Measurements from ENCODE around the gene LRRC56. TPM values are rescaled to one million over a fixed set of nuclear protein-coding genes. Genes with fewer than 3 reads are reported as not detected.

Gene LRRC56
- total and polyA plus RNA-seq, 9 of the 15 experiments (the other 6 are each of a cell fraction or from before 2014, with no cell fraction given) = 0.03 to 4.5 (median 1.0) TPM; not detected in 1

DNA sequence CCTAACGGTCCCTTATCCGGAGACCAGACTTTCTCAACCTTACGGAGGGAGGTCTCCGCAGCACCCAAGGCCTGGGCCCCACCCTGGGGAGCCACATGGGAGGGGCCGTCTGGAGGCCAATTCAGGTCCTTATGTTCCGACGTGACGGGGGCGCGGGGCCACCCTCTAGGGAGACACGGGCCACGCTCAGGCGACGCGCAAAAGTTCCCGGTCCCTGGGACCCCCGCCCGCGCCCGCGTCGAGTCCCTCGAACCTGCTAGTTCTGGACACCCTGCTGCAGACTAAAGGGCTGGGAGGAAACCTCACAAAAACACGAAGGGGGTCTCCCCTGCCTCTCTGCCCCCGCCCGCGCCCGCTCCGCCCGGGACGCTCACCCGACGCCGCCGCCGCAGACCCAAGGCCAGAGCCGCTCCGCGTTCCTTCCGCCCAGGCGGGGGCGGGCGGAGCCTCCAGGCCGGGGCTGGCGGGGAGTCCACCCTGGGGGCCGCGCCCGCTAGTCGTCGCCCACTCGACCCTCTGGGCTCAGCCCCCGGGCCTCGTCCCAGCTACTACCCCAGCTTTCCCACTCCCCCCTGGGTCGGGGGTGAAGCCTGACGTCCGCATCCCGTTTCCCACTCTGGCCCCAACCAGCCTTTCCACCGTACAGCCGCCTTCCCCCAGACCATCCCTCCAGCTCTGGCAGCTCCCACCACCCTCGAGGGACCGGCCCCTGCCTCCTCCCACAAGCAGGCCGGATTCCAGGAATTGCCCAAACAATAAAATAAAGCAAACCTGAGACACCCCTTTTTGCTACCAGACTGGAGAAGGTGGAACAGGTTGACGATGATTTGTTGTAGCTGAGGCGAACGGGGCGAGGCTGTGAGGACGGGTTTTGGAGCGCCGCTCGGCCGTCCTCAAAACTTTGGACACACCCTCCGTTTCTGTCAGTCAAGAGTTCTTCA lies 33.0 kb upstream of the LRRC56 start (continued):
- TF ChIP-seq, protein P1, sequence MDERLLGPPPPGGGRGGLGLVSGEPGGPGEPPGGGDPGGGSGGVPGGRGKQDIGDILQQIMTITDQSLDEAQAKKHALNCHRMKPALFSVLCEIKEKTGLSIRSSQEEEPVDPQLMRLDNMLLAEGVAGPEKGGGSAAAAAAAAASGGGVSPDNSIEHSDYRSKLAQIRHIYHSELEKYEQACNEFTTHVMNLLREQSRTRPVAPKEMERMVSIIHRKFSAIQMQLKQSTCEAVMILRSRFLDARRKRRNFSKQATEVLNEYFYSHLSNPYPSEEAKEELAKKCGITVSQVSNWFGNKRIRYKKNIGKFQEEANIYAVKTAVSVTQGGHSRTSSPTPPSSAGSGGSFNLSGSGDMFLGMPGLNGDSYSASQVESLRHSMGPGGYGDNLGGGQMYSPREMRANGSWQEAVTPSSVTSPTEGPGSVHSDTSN (CRISPR knock-in tag; IDR thresholded peaks at IDR 0.05; ENCODE audit: low read depth) = no peak
- TF ChIP-seq, protein P1 (tag; conservative IDR thresholded peaks at IDR 0.05; ENCODE audit: low read depth) = peak; percentile 63; the same call in 1 of the 2 replicates
- TF ChIP-seq, protein P2, sequence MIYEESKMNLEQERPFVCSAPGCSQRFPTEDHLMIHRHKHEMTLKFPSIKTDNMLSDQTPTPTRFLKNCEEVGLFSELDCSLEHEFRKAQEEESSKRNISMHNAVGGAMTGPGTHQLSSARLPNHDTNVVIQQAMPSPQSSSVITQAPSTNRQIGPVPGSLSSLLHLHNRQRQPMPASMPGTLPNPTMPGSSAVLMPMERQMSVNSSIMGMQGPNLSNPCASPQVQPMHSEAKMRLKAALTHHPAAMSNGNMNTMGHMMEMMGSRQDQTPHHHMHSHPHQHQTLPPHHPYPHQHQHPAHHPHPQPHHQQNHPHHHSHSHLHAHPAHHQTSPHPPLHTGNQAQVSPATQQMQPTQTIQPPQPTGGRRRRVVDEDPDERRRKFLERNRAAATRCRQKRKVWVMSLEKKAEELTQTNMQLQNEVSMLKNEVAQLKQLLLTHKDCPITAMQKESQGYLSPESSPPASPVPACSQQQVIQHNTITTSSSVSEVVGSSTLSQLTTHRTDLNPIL (CRISPR knock-in tag; IDR thresholded peaks at IDR 0.05) = no peak
- TF ChIP-seq ATF7 (IDR thresholded peaks at IDR 0.05) = no peak
- TF ChIP-seq, protein P3, sequence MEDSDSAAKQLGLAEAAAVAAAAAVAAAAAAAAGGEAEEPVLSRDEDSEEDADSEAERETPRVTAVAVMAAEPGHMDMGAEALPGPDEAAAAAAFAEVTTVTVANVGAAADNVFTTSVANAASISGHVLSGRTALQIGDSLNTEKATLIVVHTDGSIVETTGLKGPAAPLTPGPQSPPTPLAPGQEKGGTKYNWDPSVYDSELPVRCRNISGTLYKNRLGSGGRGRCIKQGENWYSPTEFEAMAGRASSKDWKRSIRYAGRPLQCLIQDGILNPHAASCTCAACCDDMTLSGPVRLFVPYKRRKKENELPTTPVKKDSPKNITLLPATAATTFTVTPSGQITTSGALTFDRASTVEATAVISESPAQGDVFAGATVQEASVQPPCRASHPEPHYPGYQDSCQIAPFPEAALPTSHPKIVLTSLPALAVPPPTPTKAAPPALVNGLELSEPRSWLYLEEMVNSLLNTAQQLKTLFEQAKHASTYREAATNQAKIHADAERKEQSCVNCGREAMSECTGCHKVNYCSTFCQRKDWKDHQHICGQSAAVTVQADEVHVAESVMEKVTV (CRISPR knock-in tag; IDR thresholded peaks at IDR 0.05) = no peak
- peak; percentile 38; the same call in 1 of the 2 replicates for TF ChIP-seq POLR2H (tag; IDR thresholded peaks at IDR 0.05; ENCODE audit: low read depth)
- no peak for TF ChIP-seq ZNF121 (CRISPR knock-in tag; conservative IDR thresholded peaks at IDR 0.05)
- TF ChIP-seq LCOR (CRISPR knock-in tag; IDR thresholded peaks at IDR 0.05) = no peak
- TF ChIP-seq MTA3 (IDR thresholded peaks at IDR 0.05; ENCODE audit: borderline replicate concordance) = no peak
- TF ChIP-seq, protein P4, sequence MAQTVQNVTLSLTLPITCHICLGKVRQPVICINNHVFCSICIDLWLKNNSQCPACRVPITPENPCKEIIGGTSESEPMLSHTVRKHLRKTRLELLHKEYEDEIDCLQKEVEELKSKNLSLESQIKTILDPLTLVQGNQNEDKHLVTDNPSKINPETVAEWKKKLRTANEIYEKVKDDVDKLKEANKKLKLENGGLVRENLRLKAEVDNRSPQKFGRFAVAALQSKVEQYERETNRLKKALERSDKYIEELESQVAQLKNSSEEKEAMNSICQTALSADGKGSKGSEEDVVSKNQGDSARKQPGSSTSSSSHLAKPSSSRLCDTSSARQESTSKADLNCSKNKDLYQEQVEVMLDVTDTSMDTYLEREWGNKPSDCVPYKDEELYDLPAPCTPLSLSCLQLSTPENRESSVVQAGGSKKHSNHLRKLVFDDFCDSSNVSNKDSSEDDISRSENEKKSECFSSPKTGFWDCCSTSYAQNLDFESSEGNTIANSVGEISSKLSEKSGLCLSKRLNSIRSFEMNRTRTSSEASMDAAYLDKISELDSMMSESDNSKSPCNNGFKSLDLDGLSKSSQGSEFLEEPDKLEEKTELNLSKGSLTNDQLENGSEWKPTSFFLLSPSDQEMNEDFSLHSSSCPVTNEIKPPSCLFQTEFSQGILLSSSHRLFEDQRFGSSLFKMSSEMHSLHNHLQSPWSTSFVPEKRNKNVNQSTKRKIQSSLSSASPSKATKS (CRISPR knock-in tag; IDR thresholded peaks at IDR 0.05) = no peak
- peak; percentile 63 for TF ChIP-seq CCNT2 (IDR thresholded peaks at IDR 0.05; ENCODE audit: borderline replicate concordance, extremely low read depth, insufficient read length, low read depth, low read length)
- peak; percentile 46; the same call in 1 of the 2 replicates for TF ChIP-seq BRD4 (IDR thresholded peaks at IDR 0.05)
- TF ChIP-seq ZNF644 (tag; IDR thresholded peaks at IDR 0.05; ENCODE audit: low read depth) = no peak
- no peak for TF ChIP-seq EP300 (IDR thresholded peaks at IDR 0.05; ENCODE audit: low read length)
- TF ChIP-seq, protein P5, sequence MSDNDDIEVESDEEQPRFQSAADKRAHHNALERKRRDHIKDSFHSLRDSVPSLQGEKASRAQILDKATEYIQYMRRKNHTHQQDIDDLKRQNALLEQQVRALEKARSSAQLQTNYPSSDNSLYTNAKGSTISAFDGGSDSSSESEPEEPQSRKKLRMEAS (CRISPR knock-in tag; IDR thresholded peaks at IDR 0.05) = peak; percentile 61
- no peak for TF ChIP-seq NCOA1 (IDR thresholded peaks at IDR 0.05; ENCODE audit: low read depth)
- no peak for TF ChIP-seq MAFK (IDR thresholded peaks at IDR 0.05; ENCODE audit: low read length)
- TF ChIP-seq ARNT (IDR thresholded peaks at IDR 0.05) = no peak
- no peak for TF ChIP-seq RBM15 (IDR thresholded peaks at IDR 0.05; ENCODE audit: insufficient read depth, low read length)
- TF ChIP-seq ZFP1 (CRISPR knock-in tag; IDR thresholded peaks at IDR 0.05) = no peak
